ENCODE results near the gene PLB1.
A peak's percentile ranks its signal among the peaks of the same experiment; 100 is the strongest.
"Not testable (repeated sequence)": the region's sequence is repeated elsewhere in the genome, so short reads cannot be mapped to it uniquely, and the experiment has no call there.

PLB1 gene

DNA sequence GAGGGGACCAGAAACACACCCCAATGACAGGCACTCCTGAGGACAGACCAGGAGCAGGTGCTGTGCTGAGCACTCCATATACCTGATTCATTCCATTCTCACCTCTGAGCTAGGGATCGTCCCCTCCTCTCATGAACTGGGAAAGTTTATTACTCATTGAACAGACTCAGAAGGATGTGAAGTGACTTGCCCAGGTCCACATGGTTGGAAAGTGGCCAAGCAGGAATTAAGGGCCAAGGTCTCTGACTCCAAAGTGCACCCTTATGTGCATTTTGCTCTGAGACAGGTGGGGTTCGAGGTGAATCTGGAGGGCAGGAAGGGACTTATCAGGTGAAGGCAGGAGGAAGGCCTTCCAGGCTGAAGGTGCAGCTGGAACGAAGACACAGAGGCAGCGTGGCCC, 25.1 kb upstream of the PLB1 start:
- DNase-seq (ENCODE audit: low read depth), result no peak
- no peak overlapping the region for H3K4me3 ChIP-seq (ENCODE audit: low read depth, low read length)
- TF ChIP-seq, protein P1, sequence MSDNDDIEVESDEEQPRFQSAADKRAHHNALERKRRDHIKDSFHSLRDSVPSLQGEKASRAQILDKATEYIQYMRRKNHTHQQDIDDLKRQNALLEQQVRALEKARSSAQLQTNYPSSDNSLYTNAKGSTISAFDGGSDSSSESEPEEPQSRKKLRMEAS (IDR thresholded peaks at IDR 0.05; ENCODE audit: low read depth, low read length), result no peak
- TF ChIP-seq, protein P2, sequence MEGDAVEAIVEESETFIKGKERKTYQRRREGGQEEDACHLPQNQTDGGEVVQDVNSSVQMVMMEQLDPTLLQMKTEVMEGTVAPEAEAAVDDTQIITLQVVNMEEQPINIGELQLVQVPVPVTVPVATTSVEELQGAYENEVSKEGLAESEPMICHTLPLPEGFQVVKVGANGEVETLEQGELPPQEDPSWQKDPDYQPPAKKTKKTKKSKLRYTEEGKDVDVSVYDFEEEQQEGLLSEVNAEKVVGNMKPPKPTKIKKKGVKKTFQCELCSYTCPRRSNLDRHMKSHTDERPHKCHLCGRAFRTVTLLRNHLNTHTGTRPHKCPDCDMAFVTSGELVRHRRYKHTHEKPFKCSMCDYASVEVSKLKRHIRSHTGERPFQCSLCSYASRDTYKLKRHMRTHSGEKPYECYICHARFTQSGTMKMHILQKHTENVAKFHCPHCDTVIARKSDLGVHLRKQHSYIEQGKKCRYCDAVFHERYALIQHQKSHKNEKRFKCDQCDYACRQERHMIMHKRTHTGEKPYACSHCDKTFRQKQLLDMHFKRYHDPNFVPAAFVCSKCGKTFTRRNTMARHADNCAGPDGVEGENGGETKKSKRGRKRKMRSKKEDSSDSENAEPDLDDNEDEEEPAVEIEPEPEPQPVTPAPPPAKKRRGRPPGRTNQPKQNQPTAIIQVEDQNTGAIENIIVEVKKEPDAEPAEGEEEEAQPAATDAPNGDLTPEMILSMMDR (IDR thresholded peaks at IDR 0.05; ENCODE audit: low read depth, low read length), result no peak
- TF ChIP-seq POLR2A (IDR thresholded peaks at IDR 0.05; ENCODE audit: extremely low read depth, insufficient read length), result no peak
- TF ChIP-seq MYC (IDR thresholded peaks at IDR 0.05; ENCODE audit: low read depth, low read length), result no peak

DNA sequence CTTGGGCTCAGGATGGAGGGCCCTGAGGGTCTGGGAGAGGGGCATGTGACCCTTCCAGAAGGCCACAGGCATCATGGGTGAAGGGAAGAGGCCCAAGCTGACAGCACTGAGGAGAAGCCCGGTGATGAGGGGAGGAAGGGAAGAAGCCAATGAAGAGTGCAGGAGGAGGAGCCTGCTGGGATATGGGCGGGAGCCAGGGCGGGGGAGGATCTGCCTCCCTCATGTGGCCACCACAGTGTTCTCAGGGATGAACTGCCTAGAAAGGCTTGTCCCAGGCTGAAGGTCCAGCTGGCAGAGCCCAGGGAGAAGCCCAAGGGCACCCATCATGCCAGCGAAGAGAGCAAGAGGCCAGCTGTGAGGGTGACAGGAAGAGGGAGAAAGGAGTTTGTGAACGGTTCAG, 24.6 kb upstream of the PLB1 start:
- TF ChIP-seq, protein P1 (IDR thresholded peaks at IDR 0.05; ENCODE audit: low read depth, low read length), result no peak
- TF ChIP-seq, protein P2 (IDR thresholded peaks at IDR 0.05; ENCODE audit: low read depth, low read length), result peak; percentile 8
- DNase-seq (ENCODE audit: low read depth), result peak; percentile 58
- no peak overlapping the region for H3K4me3 ChIP-seq (ENCODE audit: low read depth, low read length)

DNA sequence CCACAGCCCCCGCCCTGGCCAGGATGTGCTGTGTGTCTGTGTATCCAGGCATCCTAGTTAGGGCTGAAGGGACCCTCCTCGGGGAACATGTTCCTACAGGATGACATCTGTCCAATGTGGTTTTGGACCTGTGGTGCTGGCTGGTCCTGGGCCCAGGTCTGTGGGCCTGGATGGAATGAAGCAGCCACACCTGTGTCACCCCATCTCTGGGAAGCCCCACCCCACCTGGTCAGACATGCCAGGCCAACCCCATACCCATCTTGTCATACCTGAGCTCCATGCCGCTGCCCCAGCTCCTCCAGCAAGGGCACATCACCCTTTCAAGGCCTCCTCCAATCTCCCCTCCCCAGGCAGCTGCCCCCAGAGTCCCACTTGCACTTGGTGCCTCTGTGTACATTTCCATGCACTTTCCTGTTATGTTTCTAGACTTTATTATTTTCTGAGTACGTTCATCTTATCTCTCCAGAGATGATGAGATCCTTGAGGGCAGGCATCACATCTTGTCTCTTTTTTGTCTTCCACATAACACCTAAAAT, 24.1 kb upstream of the PLB1 start:
- no peak overlapping the region for H3K4me3 ChIP-seq (ENCODE audit: low read depth, low read length)
- TF ChIP-seq MYC (IDR thresholded peaks at IDR 0.05; ENCODE audit: low read depth, low read length) (no peak), POLR2A (IDR thresholded peaks at IDR 0.05; ENCODE audit: extremely low read depth, insufficient read length) (no peak)
- TF ChIP-seq, protein P1 (IDR thresholded peaks at IDR 0.05; ENCODE audit: low read depth, low read length), result no peak
- TF ChIP-seq, protein P2 (IDR thresholded peaks at IDR 0.05; ENCODE audit: low read depth, low read length), result no peak
- no peak for DNase-seq (ENCODE audit: low read depth)

DNA sequence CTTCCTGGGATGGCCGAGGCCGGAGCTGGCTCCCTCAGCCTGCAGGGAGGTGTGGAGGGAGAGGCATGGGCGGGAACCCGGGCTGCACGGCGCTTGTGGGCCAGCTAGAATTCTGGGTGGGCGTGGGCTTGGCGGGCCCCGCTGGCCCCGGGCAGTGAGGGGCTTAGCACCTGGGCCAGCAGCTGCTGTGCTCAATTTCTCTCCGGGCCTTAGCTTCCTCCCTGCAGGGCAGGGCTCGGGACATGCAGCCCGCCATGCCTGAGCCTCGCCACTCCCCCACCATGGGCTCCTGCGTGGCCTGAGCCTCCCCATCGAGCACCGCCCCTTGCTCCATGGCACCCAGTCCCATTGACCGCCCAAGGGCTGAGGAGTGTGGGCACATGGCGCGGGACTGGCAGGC, 23.2 kb upstream of the PLB1 start:
- not testable (repeated sequence) for DNase-seq (ENCODE audit: low read depth); H3K4me3 ChIP-seq (ENCODE audit: low read depth, low read length)

DNA sequence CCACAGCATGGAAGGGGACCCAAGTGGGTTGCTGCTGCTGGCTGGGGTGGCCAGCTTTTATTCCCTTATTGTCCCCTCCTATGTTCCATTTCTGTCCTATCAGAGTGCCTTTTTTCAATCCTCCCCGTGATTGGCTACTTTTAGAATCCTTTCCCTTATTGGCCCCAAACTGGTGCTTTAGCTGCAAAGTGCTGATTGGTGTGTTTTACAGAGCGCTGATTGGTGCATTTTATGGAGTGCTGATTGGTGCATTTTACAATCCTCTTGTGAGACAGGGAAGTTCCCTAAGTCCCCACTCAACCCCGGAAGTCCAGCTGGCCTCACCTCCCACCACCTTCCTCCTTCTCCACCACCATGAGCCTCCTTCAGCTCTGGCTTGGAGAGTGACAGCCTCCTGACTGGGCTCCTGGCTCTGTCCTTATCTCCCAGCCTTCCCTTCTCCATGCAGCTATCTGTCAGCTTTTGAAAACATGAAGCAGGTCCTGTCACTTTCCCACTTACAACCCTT, 20.7 kb upstream of the PLB1 start:
- no peak for TF ChIP-seq MYC (IDR thresholded peaks at IDR 0.05; ENCODE audit: low read depth, low read length)
- TF ChIP-seq, protein P2 (IDR thresholded peaks at IDR 0.05; ENCODE audit: low read depth, low read length), result no peak
- TF ChIP-seq POLR2A (IDR thresholded peaks at IDR 0.05; ENCODE audit: extremely low read depth, insufficient read length), result no peak
- TF ChIP-seq, protein P1 (IDR thresholded peaks at IDR 0.05; ENCODE audit: low read depth, low read length), result no peak
- DNase-seq (ENCODE audit: low read depth), result peak; percentile 18
- H3K4me3 ChIP-seq (ENCODE audit: low read depth, low read length), result no peak overlapping the region

DNA sequence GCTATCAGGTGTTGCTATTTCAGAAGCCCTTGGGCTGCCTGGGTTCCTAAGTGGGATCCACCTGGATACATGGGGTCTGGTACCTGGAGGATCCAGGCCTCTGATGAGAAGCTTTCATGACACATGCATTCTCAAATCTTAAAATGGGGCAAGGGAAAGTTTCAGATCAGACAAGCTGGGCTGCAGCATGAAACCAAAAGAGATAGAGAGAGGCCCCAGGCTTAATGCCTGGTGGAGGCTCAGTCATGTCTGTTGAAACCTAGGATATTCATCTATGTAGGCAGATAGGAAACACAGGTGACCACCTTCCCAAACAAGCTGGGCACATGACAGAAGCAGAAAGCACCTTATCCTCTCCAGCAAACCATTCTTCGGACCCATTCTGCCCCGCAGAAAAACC, 18.8 kb upstream of the PLB1 start:
- no peak overlapping the region for H3K4me3 ChIP-seq (ENCODE audit: low read depth, low read length)
- TF ChIP-seq, protein P1 (IDR thresholded peaks at IDR 0.05; ENCODE audit: low read depth, low read length), result no peak
- no peak for TF ChIP-seq MYC (IDR thresholded peaks at IDR 0.05; ENCODE audit: low read depth, low read length)
- TF ChIP-seq, protein P2 (IDR thresholded peaks at IDR 0.05; ENCODE audit: low read depth, low read length), result no peak
- no peak for TF ChIP-seq POLR2A (IDR thresholded peaks at IDR 0.05; ENCODE audit: extremely low read depth, insufficient read length)
- DNase-seq (ENCODE audit: low read depth), result no peak
